CD14-positive monocyte (primary cell): Measurements from ENCODE around the gene KCNMA1. TPM values are rescaled to one million over a fixed set of nuclear protein-coding genes. Genes with fewer than 3 reads are reported as not detected.
A peak's percentile ranks its signal among the peaks of the same experiment; 100 is the strongest.

Source experiments
- DNase-seq, 3 donors: peaks; one replicate each; pipeline ENCODE4 v3.0.0-alpha.2; 2011 to 2022
- H2AFZ ChIP-seq: 2 replicates; pipeline ENCODE4 v1.6.0; 2012; ENCODE audit warnings: mild to moderate bottlenecking, low read depth, low read length, inconsistent platforms; ENCODE audit not compliant: insufficient read depth, poor library complexity, severe bottlenecking
- H3K27ac ChIP-seq, 2 donors: 1 replicate in 1 of 2; 2 replicates in 1 of 2; pipeline ENCODE4 v1.5.1; 2012 to 2013; ENCODE audit warnings: low read length in 2 of 2, control low read depth in 1 of 2, inconsistent platforms in 1 of 2, low read depth in 1 of 2, mild to moderate bottlenecking in 1 of 2
- H3K27me3 ChIP-seq, 2 donors: one replicate each; pipeline versions ENCODE4 v1.6.0 to v1.6.1; 2011 to 2013; ENCODE audit warnings: low read length in 2 of 2; ENCODE audit not compliant: control insufficient read depth in 2 of 2, insufficient read depth in 2 of 2
- H3K36me3 ChIP-seq, 2 donors: replicated peaks in 1 of 2; 1 replicate in 1 of 2; 2 replicates in 1 of 2; pipeline versions ENCODE4 v1.5.1 to v1.6.1; 2012 to 2013; ENCODE audit warnings: low read length in 2 of 2, control low read depth in 1 of 2, inconsistent platforms in 1 of 2, mild to moderate bottlenecking in 1 of 2; ENCODE audit not compliant: insufficient read depth in 2 of 2, control insufficient read depth in 1 of 2
- H3K4me1 ChIP-seq, 2 donors: 1 replicate in 1 of 2; 2 replicates in 1 of 2; pipeline versions ENCODE4 v1.5.1 to v1.6.1; 2012 to 2013; ENCODE audit warnings: low read length in 2 of 2, control low read depth in 1 of 2, inconsistent platforms in 1 of 2, mild to moderate bottlenecking in 1 of 2, moderate library complexity in 1 of 2; ENCODE audit not compliant: insufficient read depth in 2 of 2, control insufficient read depth in 1 of 2
- H3K4me2 ChIP-seq: replicated peaks from 2 replicates; pipeline ENCODE3; 2012; ENCODE audit warnings: low read length, moderate library complexity, mild to moderate bottlenecking; ENCODE audit not compliant: poor library complexity, severe bottlenecking; ENCODE audit errors: extremely low read depth
- H3K4me3 ChIP-seq, 3 experiments: fragments of 200-600 bp in 1 of 3; sonication (generic) in 1 of 3; replicated peaks in 1 of 3; 1 replicate in 2 of 3; 2 replicates in 1 of 3; pipeline ENCODE4 v1.5.1; 2011 to 2013; ENCODE audit warnings: low read length in 3 of 3, mild to moderate bottlenecking in 3 of 3, control low read depth in 2 of 3, low read depth in 2 of 3, inconsistent platforms in 1 of 3, moderate library complexity in 1 of 3
- H3K79me2 ChIP-seq: 2 replicates; pipeline ENCODE4 v1.6.0; 2012; ENCODE audit warnings: mild to moderate bottlenecking, control low read depth, inconsistent platforms, low read length, moderate library complexity; ENCODE audit not compliant: insufficient read depth
- H3K9ac ChIP-seq: 2 replicates; pipeline ENCODE4 v1.6.0; 2017; ENCODE audit warnings: low read length, mild to moderate bottlenecking; ENCODE audit not compliant: insufficient read depth, poor library complexity, severe bottlenecking
- H3K9me3 ChIP-seq, 2 donors: replicated peaks in 1 of 2; 1 replicate in 1 of 2; 2 replicates in 1 of 2; pipeline versions ENCODE4 v1.5.1 to v1.6.1; 2012 to 2013; ENCODE audit warnings: low read length in 2 of 2, control low read depth in 1 of 2; ENCODE audit not compliant: control insufficient read depth in 1 of 2, insufficient read depth in 1 of 2
- H4K20me1 ChIP-seq: 2 replicates; pipeline ENCODE4 v1.6.0; 2012; ENCODE audit warnings: mild to moderate bottlenecking, low read length, control low read depth, moderate library complexity; ENCODE audit not compliant: insufficient read depth
- H3K27ac Mint-ChIP-seq, 7 donors: one replicate each; pipeline ENCODE4 v1.8.0; 2020; ENCODE audit warnings: mild to moderate bottlenecking in 7 of 7, mixed read lengths in 7 of 7, moderate library complexity in 6 of 7, inconsistent platforms in 2 of 7
- H3K27me3 Mint-ChIP-seq, 3 donors: one replicate each; pipeline ENCODE4 v1.8.0; 2021 to 2022; ENCODE audit warnings: low read depth in 3 of 3, mild to moderate bottlenecking in 3 of 3, mixed read lengths in 3 of 3, moderate library complexity in 3 of 3, inconsistent platforms in 1 of 3
- H3K36me3 Mint-ChIP-seq, 2 donors: one replicate each; pipeline ENCODE4 v1.8.0; 2020; ENCODE audit warnings: mixed read lengths in 2 of 2, inconsistent platforms in 1 of 2, mild to moderate bottlenecking in 1 of 2
- H3K4me1 Mint-ChIP-seq: one replicate; pipeline ENCODE4 v1.8.0; 2020; ENCODE audit warnings: mild to moderate bottlenecking, mixed read lengths
- H3K4me3 Mint-ChIP-seq, 2 donors: one replicate each; pipeline ENCODE4 v1.8.0; 2020; ENCODE audit warnings: mild to moderate bottlenecking in 2 of 2, mixed read lengths in 2 of 2, moderate library complexity in 1 of 2
- H3K9me3 Mint-ChIP-seq, 7 donors: one replicate each; pipeline ENCODE4 v1.8.0; 2020 to 2022; ENCODE audit warnings: mixed read lengths in 7 of 7, mild to moderate bottlenecking in 6 of 7, moderate library complexity in 6 of 7, inconsistent platforms in 2 of 7
- CTCF ChIP-seq: fragments of 200-600 bp; IDR thresholded peaks from one replicate; pipeline ENCODE4 v1.8.0; 2022; ENCODE audit warnings: antibody characterized with exemption, mild to moderate bottlenecking
- WGBS: methylation state at CpG from one replicate; pipeline ENCODE4 v1.1.5; 2013; ENCODE audit warnings: missing lambda C conversion rate; ENCODE audit not compliant: insufficient coverage; 5-methylcytosine and 5-hydroxymethylcytosine counted together
- intact Hi-C, 2 donors: fragments of 100-400 bp; cut with micrococcal nuclease; formaldehyde crosslinking; loops; one replicate each; pipeline versions ENCODE4 v1.15.0 to v1.15.1; 2023
- polyA plus RNA-seq, 3 donors: library from polyadenylated mRNA; depleted of rRNA in 1 of 3; unstranded in 2 of 3; stranded (reverse) in 1 of 3; fragments of 300-500 nt in 2 of 3; fragments of >200 nt in 1 of 3; fragmentation: Illumina TruSeq in 2 of 3; gene quantifications; 1 replicate in 2 of 3; 2 replicates in 1 of 3; pipeline ENCODE4 v1.2.3, GENCODE V29; 2012 to 2021

The KCNMA1 gene
- polyA plus RNA-seq, 3 donors = 0.11 to 1.0 TPM; not detected in 1

- no peak overlapping the region for H3K27ac Mint-ChIP-seq
- no peak overlapping the region for H3K27ac ChIP-seq
- no peaks in the 10 kb centered on the region for H3K79me2 ChIP-seq
- TF ChIP-seq CTCF = no peak
- DNase-seq = no peak
- H3K4me1 ChIP-seq = peaks cover 28 to 29% of the 10 kb centered on the region in 2 donors
- H3K4me3 ChIP-seq = no peak overlapping the region
- H3K36me3 Mint-ChIP-seq = no peaks in the 10 kb centered on the region
- no peaks in the 10 kb centered on the region for H3K9me3 ChIP-seq
- no peak overlapping the region for H3K9ac ChIP-seq
- WGBS = 100% methylated on average over 1 of the region's 1 CpG
- H3K9me3 Mint-ChIP-seq = no peaks in the 10 kb centered on the region
- H4K20me1 ChIP-seq = no peaks in the 10 kb centered on the region
- H3K4me2 ChIP-seq = no peak overlapping the region
- no peaks in the 10 kb centered on the region for H3K36me3 ChIP-seq
- intact Hi-C loops = no loop called here
- H3K27me3 ChIP-seq = no peaks in the 10 kb centered on the region
- H3K27me3 Mint-ChIP-seq = peaks cover 0 to 3% (median 0%) of the 10 kb centered on the region in 3 donors
- H2AFZ ChIP-seq = no peak overlapping the region
- no peak overlapping the region for H3K4me3 Mint-ChIP-seq
- H3K4me1 Mint-ChIP-seq = peaks cover 17% of the 10 kb centered on the region
Measured at GRCh38 chr10:77214799-77215198, 422.8 kb downstream of the KCNMA1 start.

- Histone ChIP-seq H3K4me1 (peaks cover 28 to 29% of the 10 kb centered on the region in 2 donors), H3K4me3 (no peak overlapping the region), H2AFZ (no peak overlapping the region), H3K4me2 (no peak overlapping the region), H3K27me3 (no peaks in the 10 kb centered on the region), H4K20me1 (no peaks in the 10 kb centered on the region), H3K79me2 (no peaks in the 10 kb centered on the region), H3K36me3 (no peaks in the 10 kb centered on the region), H3K9me3 (no peaks in the 10 kb centered on the region), H3K9ac (no peak overlapping the region), H3K27ac (no peak overlapping the region)
- Mint-ChIP-seq H3K4me1 (peaks cover 17% of the 10 kb centered on the region), H3K9me3 (no peaks in the 10 kb centered on the region), H3K27ac (peak overlapping the region in 1 of 7 donors; percentile 50), H3K4me3 (no peak overlapping the region), H3K36me3 (no peaks in the 10 kb centered on the region), H3K27me3 (peaks cover 0 to 5% (median 3%) of the 10 kb centered on the region in 3 donors)
- DNase-seq = no peak
- no peak for TF ChIP-seq CTCF
- WGBS = 60% methylated on average over 2 of the region's 5 CpGs
- intact Hi-C loops = no loop called here
Measured at GRCh38 chr10:77212632-77213031, 425.0 kb downstream of the KCNMA1 start.
